GM21529 (cell line): ENCODE measurements around the gene ETS1.

Experiments used
- ATAC-seq: cut with Tn5 transposase; IDR thresholded peaks from one replicate; pipeline ENCODE4 v1.9.1; 2021; ENCODE audit not compliant: unreplicated experiment

Gene ETS1

DNA sequence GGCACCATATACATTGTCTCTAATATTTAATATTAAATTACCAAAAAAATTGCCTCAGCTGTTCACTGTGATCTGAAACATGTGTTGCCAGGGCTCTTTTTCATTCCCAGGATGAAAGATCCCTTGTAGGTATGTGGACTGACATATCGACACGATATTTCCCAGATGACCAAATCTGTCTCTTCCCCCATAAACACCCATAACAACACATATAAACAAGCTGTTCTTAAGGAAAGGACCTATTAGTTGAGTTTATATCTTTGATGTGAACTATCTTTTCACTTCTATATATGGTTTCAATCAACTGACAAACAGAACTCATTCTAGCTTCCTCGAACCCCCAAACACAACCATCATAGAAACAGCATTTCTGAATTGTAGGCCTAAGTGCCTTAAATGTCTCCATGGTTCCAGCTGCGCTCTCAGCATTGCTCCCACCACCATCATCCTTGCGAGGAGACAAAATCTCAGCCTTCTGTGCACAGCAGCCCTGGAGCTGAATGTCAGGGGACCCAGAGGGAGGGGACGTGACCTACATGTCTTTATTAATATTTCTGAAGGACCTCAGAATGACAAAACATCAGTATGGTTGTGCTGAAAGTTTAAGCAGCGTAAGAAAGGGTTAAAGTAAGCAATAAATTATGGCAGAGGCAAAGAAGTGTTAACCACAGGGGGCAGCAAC lies 67.0 kb downstream of the ETS1 start:
- no peak for ATAC-seq

DNA sequence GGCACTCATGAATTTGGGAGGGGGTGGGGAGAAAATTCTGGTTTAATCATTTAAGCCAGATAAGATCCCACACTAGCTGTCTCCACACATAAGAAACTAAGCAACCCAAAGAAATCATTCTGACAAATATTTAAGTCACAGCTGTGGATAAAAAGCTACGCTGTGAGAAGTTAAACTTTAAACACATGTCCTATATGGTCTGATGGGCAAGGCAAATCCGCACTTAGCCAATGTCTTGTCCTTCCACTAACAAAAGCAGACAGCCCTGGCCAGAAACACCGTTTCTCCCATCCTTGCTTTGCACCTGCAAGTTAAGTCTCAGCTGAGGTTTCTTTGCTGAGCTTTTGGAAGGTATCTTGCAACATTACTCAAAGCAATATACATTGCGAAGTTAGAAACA lies 68.0 kb downstream of the ETS1 start:
- peak; percentile 6 for ATAC-seq

DNA sequence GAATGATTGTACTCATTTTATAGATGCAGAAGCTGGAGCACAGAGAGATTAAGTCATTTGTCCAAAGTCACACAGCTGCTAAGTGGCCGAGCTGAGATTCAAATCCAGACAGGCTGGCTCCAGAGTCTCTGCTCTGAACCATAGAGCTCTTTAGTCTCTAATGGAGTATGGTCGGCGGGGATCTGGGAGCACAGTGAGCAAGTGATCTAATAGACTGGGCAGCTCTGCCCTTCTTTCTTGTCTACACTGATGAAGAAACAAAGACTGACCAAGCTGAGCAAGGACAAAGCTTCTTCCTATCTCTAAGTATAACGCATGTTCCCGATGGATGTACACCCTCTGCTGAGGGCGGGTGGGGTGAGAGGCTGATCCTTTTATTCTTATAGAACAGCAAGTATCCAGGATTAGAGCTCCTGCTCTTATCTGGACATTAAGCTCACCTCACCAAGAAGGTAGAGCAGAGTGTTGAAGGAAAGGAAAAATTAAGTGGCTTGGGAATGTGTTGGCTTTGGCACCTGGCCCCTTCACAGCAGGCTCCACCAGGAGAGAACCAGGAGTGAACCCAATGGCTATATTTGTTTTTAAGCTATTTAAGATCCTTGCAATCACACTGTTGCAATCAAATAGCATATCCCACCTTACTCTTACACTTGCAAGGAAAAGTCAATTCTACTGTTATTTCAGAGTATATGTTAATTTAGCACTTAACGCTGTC lies 68.7 kb downstream of the ETS1 start:
- no peak for ATAC-seq

DNA sequence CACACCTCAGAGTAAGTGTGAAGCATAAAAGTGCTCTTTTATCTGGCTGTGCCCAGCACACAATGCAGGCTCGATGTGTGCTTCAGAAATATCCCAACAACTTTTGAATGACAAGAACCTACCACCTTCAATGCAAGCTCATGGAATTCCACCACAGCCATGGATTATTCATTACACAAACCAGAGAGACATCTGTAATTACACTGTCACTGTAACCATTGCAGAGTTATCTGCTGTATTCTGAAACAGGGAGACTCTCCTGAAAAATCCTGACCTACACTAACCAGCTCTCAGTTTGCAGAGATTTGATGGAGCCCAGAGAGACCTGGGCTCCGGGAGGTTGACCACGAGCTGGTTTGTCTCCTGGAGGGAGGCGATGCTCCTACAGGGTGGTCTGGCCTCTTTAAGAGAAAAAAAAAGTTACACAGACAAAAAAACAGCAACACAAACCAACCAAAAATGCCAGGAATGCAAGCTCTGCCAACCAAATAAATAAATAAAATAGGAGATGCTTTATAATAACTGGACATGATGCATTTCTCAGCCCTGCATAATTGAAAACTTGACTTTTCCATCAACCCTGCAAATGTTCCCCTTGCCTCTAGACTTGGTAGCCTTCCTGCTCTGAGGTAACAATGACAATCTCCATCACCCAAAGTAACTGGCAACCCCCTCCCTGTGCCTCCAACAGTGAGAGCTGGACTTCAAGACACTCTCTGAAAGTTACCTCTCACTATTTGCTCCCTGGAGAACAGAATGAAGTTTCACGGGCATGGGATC lies 69.7 kb downstream of the ETS1 start:
- no peak for ATAC-seq

DNA sequence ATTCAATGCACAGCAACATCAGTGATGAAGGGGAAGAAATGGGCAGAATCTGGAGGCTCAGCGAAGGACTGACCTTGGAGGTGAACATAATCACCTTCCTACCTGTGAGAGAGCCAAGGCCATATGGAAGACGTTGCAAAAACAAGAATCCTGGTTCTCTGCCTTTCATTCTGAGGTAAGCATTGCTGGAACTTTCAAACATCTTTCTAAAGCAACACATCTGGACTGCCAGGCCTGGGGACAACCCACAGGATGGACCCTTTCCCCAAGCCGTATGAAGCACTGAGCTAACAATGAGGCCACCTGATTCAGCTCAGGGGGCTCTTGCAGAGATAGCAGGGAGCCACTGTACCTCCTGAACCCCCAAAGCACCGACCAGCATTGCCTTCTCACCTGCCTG lies 70.5 kb downstream of the ETS1 start:
- ATAC-seq, result no peak

DNA sequence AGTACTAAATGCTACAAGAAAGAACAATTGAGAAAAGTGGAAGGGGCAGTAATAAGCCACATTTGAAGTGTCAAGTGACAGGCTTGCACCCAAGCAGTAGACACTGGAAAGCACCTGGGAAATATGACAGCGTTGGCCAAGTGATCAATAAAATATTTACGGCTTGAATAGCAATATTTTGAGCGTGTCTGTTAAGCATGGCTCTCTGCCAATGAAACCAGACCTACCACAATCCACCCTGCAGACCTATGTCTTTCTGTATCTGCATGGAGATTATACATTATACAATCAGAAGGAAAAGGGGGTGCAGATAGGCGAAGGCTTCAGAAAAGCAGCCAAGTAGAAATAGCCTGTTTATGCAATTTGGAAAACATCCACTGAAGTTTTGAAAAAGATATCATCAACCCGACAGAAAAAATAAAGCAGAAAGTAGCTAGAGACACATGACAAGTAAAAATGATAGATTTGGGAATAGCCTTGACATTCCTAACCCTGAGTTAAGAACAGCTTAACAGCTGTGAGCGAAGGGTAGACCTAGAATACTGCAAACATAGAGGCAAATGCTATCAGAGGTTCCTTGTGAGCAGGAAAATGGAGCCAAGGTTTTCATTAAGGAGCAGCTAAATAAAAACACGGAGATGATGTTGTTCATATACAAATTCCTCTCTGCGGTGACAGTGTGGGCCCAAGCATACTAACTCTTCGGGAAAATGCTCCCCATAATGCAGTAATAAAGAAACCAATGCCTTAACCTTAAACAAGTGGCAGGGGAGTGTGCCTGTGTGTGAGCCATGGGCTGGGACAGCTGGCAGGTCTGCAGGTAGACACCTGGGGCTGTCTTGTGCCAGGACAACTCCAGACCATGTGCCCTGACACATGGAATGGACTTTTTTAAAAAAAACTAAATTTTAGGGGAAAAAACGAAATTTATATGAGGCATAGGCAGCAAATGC lies 71.3 kb downstream of the ETS1 start:
- ATAC-seq, result no peak

DNA sequence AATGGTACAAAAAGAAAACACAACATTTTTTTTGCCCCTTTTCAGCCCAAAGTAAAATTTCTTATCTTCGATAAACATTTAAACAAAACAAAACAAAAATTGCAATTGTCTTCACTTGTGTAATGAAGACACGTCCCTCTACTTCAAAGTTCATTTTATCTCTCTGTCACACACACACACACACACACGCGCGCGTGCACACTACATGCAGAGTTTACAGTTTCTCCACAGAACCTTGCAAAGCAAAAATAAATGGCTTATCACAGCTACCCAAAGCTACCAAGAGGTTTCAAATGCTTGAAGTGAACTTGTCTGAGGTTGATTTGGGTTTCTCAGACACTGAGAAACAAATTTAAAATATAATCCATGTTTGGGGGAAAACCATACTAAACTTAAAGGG lies 72.3 kb downstream of the ETS1 start:
- no peak for ATAC-seq

DNA sequence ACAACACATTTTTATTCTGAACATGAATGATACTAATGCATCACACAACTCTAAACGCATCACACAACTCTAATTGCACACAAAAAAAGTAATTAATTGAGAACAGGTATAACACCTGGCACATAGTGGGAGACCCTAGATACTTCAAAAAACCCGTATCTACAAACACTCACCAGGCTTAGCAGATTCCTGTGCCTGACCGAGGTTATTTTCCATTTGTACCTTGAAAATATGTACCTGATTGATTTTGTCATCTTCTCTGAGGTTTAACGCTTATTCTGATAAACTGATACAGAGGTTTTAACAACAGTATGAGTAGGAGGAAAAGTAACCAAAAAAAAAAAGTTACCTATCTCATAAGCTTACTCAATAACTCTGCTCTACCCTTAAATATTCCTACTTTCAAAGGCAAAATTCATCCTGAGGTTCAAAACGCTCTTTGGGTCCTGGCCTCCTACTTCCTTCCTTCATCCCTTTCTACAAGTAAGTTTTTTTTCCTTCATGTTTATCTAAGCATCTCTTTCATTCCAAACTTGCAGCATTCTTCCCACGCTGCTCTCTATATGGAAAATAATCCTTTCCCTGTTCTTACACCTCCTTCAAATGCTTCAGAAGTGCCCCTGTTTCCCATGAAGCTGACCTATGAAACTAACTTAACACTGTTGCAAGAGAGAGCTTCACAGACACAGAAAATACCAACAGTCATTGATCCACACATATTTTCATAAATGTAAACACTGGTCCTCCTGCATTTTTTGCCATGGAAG lies 73.3 kb downstream of the ETS1 start:
- no peak for ATAC-seq

DNA sequence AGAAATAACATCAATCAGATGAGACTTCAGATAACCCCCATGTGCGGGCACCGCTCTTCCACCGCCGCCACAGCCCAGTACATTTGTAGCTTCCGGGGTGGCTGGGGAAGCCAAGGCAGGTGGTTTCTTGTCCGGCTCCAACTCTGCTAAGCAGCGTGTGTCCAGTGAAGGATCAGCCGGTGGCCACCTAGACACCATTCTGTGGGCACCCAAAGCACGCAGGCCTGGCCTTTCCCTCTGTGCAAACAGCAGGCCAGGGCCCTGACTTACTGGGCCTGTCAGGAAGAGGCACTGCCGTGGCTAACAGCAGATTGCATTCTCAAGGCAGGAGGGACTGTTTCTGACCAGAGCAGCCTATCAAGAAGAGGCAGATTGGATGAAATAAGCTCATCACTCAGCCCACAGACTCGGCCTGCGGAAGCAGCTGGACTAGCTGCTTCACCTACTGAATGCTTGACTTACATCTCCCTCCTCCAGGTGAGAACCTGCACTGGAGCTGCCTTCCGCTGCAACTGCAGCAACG lies 74.8 kb downstream of the ETS1 start:
- ATAC-seq, result no peak

DNA sequence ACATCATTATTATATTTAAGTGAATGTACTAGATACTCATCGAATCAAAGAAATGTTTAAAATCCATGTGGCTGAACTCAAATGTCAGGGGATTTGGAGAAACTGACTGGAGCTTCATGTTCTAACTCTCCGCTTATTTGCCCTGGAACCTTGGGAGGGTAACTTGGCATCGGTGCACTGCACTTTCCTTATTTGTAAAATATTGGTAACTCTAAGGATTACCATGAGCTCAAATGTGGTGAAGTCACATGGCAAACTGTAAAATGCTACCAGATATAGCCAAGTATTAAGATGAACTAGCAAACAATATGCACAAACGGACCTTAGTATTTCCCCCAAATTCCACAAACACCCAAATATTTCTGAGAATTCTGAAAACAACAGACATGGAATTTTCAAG lies 75.6 kb downstream of the ETS1 start:
- no peak for ATAC-seq

DNA sequence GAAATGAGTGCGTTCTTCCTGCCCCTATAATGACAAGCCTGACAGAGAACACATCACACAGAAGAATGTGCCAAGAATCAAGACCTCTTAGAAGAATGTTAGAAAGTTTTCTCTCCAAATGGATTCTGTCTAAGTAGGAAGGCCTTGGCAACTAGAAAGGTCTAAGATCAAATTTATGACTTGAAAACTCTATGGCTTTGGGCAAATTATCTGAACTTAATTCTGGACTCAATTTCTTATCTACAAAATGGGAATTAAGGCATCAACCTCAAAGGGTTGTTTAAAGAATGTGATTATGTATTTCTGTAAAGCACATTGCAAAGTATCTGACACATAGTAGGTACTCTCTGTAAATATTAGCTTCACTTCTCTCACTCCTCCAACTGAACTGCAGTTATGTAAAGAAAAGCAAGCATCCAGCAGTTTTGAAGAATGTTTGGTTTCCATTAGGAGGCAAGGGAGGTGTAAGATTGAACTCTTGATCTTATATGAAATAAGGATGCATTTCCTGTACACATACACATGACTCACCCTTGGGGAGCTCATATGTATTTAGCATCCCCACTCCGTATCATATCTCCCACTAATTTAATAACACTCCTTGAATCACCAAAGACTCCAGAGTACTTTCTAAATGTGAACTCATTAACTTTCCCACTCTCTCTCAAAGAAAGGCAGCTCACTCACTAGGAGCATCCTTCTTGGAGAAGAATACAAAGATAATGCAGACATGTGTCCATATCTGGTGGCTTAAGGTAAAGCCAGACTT lies 77.6 kb downstream of the ETS1 start:
- no peak for ATAC-seq

DNA sequence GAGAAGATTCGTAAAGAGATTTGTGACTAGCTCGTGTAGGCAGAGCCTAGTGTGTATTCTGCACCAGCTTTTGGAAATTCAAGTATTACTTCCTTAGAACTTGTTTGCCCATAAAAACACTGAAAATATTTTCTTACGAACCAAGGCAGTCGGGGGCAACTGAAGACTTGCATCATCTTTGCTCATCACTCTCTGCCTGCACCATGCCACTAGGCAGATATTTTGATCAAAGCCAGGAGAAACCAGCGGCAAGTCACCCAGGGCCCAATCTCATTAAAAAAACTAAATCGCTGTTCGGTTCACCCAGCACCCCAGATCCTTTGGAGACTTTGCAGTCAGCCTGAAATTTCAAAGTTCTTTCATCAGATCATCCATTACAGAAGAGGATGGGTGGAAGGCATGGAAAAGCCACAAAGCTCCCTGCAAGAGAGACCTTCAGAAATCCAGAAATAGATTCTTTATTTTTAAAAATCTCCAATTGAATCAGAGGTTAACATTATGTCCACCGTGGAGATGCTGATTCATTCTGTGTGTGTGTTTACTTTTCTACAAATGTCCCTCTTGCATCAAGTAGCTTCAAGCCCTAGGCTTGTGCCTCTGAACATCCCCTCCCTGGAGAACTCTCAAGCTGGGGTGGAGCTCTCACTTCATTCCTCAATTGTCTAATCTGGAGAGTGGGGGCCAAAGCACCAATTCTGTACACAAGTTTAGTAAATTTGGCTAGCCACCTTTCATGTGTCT lies 78.4 kb downstream of the ETS1 start:
- no peak for ATAC-seq

DNA sequence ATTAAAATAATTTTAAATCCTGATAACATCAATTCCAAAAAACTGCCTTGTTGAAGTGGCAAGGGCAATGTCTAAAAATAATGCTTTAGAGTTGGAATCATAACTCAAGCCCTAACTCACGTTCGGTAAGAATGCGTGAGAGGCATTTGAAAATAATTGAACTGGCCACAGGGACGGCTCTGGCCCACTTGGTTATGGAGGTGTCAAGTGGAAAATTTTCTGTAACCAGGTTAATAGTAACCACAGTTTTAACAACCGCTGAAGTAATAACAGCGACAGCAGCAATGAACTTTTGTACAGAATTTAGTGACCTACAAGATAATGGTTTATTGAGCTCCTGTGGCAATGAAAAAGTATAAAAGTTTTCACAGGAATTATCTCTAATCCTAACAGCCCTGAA lies 79.4 kb downstream of the ETS1 start:
- ATAC-seq, result no peak

DNA sequence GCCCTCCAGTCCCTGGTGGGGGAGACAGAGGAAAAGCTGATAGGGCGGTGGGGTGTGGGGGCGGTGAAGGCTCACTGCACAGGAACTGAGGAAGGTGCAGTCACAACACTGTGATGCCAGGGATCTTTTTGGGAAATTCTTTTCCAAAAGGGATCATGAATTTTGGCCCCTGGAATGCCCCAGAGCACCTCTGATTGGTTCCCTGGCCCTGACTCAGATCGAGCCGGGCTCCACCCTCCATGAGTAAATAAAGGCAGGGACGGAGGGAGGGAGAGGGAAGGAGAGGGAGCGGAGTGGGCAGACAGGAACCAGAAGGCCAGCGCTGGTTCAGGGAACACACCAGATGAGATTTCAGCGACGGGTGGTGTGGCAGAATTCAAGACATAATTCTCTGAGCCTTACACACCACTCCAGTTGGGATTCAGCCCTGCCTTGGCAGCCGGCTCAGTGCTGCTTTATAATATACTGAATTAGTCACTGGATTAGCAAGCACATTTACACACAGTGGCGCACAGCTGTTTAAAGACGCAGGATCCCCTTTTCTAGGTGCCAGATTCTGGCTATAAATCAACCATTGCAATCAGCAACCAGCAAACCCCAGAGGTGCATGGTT lies 80.3 kb downstream of the ETS1 start:
- no peak for ATAC-seq

DNA sequence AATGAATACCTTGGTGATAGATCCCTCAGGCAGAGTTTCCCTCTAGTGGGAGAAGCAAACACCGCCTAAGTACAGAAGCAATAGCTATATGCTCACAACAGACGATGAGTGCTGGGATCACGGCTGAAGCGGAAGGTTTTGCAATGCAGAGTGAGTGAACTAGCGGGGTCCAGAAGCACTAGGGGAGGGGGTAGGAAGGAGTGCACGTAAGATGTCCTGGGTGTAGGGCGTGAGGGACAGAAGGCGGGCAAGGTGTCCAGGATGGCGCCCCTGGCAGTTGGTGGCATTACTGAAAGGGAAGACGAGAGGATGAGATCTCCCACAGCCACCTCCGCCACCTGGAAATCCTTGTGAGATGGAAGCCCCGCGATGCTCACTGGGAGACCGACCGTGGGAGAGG lies 81.0 kb downstream of the ETS1 start:
- ATAC-seq, result no peak

DNA sequence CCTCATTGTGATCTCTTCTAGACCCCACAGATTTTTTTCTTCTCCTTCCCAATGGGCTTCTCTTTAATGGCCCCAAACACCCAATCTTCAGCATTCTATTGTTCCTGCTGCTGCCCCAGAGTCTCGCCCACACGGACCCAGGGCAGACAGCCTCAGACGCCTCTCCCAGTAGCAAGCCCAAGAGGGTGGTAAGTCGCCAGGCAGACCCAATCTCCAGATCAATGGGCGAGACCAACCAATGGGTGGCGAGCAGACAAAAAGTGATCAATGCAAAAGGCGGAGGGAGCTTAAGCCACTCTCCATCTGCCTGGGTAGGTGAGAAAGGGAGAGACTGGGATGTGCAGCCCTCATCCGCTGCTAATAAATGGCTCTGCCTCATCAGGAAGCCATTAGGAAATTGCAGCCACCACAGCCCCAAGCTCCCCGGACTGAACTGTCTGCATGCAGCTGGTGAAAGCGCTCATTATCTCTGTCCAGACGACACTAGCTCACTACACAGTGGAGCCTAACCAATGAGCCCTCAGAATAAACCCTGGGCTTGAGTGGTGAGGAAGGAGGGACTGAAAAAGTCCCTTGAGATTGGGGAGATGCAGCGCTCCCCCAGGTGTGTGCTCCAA lies 81.8 kb downstream of the ETS1 start:
- no peak for ATAC-seq

DNA sequence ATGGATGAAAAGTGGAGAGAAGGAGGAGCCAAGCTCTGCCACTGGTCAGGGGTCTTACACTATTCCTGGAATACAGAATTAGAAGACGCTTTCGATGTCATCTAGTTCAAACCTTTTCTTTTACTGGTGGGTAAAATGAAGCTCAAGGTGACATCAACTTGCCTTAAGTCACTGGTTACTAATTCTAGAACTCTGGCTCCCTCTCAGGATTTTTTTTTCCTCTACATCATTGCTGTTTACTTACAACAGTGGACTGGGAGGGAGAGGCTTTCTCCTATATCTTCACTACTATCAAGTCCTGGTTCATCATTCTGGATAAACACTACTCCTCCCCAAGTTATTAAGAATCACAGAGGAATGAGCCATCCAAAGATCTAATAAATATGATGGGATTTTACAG lies 82.9 kb downstream of the ETS1 start:
- no peak for ATAC-seq
